NCI-H2107 (cell line): ENCODE results near the gene TEX28.
"Not testable (repeated sequence)": the region's sequence is repeated elsewhere in the genome, so short reads cannot be mapped to it uniquely, and the experiment has no call there.

Experiments
- DNase-seq: peaks from one replicate; lab custom pipeline; 2025; lab: John Stamatoyannopoulos, UW

The TEX28 gene

DNA sequence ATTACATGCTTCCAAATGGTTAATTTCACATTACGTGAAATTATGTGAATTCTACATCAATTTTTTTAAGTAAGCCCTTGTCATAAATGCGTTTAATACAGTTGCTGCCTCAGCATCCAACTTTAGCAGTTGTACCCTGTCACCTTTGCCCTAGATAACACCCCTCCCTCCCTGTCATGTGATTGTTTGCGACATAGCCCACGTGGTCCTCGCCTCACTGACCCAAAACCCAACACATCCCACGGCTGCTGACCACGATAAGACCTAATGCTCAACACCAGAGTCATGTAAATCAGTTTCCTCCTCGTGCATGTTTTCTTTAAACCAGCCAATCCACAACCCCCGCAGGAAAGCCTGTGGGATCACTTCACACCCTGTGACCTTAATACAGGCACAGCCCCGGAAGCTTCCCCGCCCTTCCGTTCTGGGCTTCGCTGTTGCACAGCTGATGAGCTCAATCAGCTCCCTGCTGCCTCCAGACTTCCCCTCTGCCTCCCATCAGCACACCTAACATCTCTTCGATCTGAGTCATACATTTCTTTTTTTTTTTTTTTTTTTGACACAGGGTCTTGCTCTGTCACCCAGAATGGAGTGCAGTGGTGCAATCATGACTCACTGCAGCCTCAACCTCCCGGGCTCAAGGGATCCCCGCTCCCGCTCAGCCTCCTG is 47.4 kb downstream of the TEX28 start:
- DNase-seq, result not testable (repeated sequence)

GRCh38 chrX:154239982-154240503 is 54.9 kb downstream of the TEX28 start:
- DNase-seq, result not testable (repeated sequence)

GRCh38 chrX:154238939-154239559 is 55.9 kb downstream of the TEX28 start:
- not testable (repeated sequence) for DNase-seq

GRCh38 chrX:154233620-154234019 is 61.3 kb downstream of the TEX28 start:
- not testable (repeated sequence) for DNase-seq

DNA sequence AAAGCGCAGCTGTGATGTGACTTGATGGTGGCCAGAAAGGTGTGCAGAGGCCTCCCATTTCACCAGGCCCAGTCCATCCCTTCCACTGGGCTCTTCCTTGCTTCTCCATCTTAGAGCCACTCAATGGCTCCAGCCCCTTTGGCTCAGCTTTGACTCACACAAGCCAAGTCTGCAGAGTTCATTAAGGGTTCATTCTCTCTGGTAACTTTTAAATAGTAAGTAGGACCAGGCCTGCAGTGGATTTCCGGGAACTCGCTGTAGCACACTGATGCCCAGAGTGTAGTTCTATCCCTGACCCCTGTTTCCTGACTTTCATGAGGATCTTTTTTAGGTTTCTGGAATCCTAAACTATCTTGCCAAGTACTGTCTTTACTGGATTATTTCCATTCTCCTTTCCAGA is 63.5 kb downstream of the TEX28 start:
- DNase-seq, result not testable (repeated sequence)

DNA sequence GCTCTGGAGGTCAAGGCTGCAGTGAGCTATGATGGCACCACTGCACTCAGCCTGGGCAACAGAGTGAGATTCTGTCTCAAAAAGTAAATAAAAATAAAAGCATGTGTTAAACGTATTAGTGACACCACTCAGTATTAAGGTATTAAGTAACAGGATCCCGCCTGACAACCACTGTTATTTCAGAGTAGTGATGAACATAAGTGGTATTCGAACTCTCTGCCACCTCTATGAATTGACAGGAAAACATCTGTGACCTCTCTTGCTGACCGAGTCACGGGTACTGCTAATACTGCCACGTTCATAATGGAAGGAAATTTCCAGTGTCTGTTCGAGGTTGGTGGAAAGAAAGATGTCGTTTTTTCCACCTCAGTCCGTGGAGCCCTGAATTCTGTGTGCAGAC is 68.2 kb downstream of the TEX28 start:
- not testable (repeated sequence) for DNase-seq

DNA sequence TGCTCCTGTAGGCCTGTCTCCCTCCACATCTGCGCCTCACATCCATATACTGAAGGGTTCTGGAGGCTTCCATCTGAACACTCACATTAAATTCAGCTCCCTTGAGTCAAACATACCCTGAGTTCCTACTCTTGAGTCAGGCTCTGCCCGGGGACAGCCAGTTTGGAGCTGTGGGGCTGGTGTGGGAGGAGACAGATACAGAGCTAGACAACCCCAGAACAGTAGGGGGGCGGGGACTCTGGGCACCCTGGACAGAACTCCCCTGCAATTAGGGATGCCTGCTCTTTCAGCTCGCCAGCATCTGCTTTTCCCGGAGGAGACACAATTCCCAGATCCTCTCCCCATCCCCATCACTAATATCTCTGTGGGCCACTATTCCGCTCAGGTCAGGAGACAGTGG is 69.6 kb downstream of the TEX28 start:
- DNase-seq, result not testable (repeated sequence)
